Fibroblast of villous mesenchyme (primary cell): Measurements from ENCODE around the gene TLN1. TPM values are rescaled to one million over a fixed set of nuclear protein-coding genes. Genes with fewer than 3 reads are reported as not detected.

ENCODE experiments used
- DNase-seq: peaks from one replicate; pipeline ENCODE4 v3.0.0-alpha.2; 2010; ENCODE audit warnings: low read depth
- H3K4me3 ChIP-seq: 2 replicates; pipeline ENCODE4 v1.5.1; 2011; ENCODE audit warnings: low read depth, mild to moderate bottlenecking, low read length
- CTCF ChIP-seq: IDR thresholded peaks from 2 replicates; pipeline ENCODE4 v1.5.1; 2012; ENCODE audit warnings: low read depth, mild to moderate bottlenecking, low read length; ENCODE audit not compliant: insufficient read depth
- total RNA-seq: library from RNA; depleted of rRNA; stranded (reverse); fragments of >200 nt; gene quantifications from 2 replicates; pipeline ENCODE4 v1.2.3, GENCODE V29; 2012

The TLN1 gene
- total RNA-seq, 1 donor = 428 TPM

DNA sequence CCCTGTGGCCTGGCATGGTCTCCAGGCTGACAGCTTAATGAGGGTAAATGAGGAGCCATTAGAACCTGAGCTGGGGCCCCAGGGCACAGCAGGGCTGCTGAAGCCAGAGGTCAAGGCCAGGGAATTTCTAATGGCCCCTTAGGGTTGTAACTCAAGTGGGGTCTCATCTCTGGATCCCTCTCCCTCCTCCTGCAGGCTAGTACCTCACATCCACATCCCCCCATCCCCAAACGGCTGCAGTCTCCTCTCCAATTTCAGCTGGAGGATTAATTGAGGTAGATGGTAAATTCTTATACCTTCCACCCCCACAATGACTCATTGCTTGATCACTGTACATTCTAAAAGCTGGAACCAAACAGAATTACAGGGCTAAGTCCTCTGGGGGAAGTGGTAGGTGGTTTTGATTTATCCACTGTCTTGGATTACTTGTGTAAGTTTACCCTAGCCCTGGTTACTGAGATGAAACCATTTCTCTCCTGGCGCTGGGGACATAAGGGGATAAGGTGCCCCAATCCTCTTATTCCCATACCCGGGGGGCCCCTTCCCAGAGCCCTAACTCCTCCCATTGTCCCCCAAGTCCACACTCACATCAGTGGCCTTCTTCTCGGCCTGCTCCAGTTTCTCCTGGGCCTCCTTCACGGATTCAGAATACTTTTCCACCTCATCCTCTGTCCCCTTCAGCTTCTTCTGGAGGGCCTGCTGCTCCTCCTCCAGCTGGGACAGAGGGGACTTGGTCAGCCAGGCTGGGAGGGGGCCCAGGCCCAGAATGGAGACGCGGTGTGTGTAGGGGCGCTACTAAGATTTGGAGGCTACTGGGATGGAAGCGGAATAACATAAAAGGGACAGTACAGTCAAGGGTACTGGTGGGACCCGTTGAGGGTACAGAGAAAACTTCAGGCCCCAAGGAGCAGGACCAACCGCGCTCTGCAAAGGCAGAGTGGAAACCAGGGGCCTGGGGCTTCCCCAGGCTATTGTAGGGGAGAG is 43.1 kb downstream of the TLN1 start:
- no peak for TF ChIP-seq CTCF
- DNase-seq = peak; percentile 65
- peak overlapping the region; percentile 92 for H3K4me3 ChIP-seq

DNA sequence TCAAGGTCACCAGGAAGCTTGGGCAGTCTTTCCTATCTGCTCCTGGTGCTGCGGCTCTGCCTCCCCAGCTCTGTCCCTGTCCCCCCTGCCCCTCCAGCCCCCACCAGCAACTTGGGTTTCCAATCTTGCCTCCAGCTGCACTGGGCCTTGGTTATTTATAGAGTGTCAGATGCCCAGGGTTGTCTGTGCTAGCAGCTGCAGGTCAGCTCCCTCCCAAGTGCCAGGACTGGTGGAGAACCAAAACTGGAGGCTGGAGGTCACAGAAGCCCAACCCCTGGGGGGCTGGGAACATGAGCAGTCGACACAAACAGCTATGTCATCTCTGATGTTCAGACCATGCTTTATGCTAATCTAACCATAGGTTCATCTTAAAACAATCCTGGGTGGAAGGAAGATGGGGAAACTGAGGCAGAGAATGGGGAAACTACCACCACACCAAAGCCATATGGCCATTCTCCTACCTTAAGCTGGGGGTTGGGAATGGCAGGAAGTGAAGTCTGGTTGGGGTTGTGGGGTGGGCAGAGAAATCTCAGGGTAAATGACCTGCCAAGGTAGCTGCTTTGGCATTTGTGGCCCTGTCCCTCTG is 43.9 kb downstream of the TLN1 start:
- DNase-seq = no peak
- no peak for TF ChIP-seq CTCF

GRCh38 chr9:35687306-35687705 is 44.7 kb downstream of the TLN1 start:
- TF ChIP-seq CTCF = no peak
- DNase-seq = no peak
- H3K4me3 ChIP-seq = peak overlapping the region; percentile 92

More for the DNA sequence above, 43.9 kb downstream of the TLN1 start:
- H3K4me3 ChIP-seq = peak overlapping the region; percentile 92

DNA sequence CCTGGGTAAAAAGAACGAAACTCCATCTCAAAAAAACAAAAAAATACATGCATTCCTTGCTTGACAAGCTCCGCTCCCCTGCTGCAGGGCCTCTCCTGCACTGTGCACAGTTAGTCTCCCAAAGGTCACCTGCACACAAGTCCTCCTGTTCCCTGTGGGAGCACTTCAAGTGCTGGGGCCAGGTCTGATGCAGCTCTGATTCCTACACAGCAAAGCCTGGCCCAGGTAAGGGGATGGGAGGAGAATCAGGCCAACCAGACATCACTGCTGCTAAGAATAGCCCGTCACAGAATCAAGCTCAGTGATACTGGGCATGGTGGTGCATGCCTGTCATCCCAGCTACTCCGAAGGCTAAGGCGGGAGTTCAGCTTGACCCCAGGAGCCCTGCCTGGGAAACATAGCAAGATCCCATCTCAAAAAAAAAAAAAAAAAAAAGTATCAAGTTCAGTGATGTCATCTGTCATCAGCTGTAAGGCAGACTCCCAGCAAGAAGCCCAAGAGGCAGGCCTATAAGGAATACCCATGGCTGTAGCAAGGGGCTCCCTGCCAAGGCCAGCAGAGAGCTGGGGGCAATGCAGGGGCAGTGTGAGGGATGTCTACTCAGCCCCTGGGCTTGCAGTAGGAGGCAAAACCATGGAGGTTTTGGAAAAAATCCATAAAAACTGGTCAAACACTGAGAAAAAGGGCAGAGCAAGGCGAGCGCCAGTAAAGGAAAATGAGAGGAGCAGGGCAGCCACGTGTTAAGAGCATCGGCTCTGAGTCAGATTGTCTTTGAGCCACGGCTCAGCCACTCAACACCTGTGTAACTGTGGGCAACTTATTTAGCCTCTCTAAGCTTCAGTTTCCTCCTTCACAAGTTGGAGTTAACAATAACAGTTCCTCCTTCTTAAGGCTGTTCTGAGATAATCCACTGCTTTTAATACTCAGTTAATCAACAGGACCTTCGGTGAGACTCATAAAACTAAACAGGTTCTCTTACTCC is 45.5 kb downstream of the TLN1 start:
- no peak for TF ChIP-seq CTCF
- peak overlapping the region; percentile 92 for H3K4me3 ChIP-seq
- DNase-seq = peak; percentile 37

DNA sequence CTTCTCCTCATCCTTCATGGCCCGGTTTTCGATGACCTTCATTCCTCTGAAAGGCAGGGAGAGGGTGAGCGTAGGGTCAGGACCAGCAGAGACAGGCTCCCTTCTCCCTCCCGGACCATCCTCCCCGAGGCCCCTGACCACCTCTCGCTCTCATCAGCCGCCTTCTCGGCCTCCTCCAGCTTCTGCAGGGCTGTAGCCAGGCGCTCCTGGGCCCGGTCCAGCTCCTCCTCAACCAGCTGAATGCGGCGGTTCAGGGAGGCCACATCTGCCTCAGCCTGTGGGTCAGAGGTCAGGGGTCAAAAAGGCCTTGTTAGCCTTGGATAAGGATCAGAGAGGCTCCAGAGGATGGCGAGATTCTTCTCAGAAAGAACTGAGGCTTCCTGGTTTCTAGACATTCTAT is 46.5 kb downstream of the TLN1 start:
- H3K4me3 ChIP-seq = no peak overlapping the region
- no peak for DNase-seq
- TF ChIP-seq CTCF = no peak

DNA sequence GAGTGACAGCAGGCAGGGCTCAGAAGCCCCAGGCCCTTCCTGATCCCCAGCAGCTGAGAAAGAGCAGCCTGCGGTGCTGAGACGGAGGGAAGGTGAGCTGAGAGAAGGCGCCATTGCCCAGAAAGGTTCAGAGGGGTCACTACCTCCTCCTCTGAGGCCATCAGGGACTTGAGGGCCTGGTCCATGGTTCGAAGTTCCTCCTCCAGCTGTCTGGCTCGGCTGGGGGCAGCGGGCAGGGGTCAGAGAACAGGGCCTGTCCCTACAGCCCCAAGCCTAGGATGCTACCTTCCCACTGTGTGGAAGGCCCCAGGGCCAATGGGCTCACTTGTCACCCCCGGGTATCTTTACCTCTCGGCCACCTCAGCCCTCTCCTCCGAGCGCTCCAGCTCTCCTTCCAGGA is 47.1 kb downstream of the TLN1 start:
- H3K4me3 ChIP-seq = no peak overlapping the region
- TF ChIP-seq CTCF = no peak
- DNase-seq = no peak
